ENCODE data around the gene GPM6B. TPM values are rescaled to one million over a fixed set of nuclear protein-coding genes. Genes with fewer than 3 reads are reported as not detected.

The GPM6B gene
- total and polyA plus RNA-seq, 2 donors from 2014 or later, result 6.3 to 16.0 TPM

GRCh38 chrX:13778916-13779315 is 38.0 kb downstream of the GPM6B start:
- no peak overlapping the region for H3K9ac ChIP-seq (ENCODE audit: low read length in 3 of 3)
- TF ChIP-seq CTCF (IDR thresholded peaks at IDR 0.05; ENCODE audit: borderline replicate concordance, extremely low read depth, insufficient read depth), result no peak
- intact Hi-C loops (cut with DNase I), result no loop called here
- no peak for DNase-seq
- H3K36me3 ChIP-seq (ENCODE audit: control insufficient read depth in 2 of 3, insufficient read depth in 3 of 3, low read length in 3 of 3), result peaks cover 0 to 6% (median 5%) of the 10 kb centered on the region in 3 donors
- no peak overlapping the region for H3K27ac ChIP-seq (ENCODE audit: low read depth in 2 of 2, low read length in 2 of 2)
- no peaks in the 10 kb centered on the region for H3K27me3 ChIP-seq (ENCODE audit: control insufficient read depth, insufficient read depth, low read length)
- peak; percentile 51 for FAIRE-seq
- no peak overlapping the region for H3K4me3 ChIP-seq (ENCODE audit: low read length in 3 of 3)
- no peaks in the 10 kb centered on the region for H3K9me3 ChIP-seq (ENCODE audit: control insufficient read depth in 2 of 3, insufficient read depth in 1 of 3, low read length in 3 of 3)
- no peaks in the 10 kb centered on the region for H3K4me1 ChIP-seq (ENCODE audit: control insufficient read depth in 2 of 3, insufficient read depth in 2 of 3, low read depth in 1 of 3, low read length in 3 of 3)

- H3K27me3 ChIP-seq (ENCODE audit: control insufficient read depth, insufficient read depth, low read length), result no peaks in the 10 kb centered on the region
- no peak overlapping the region for H3K4me3 ChIP-seq (ENCODE audit: low read length in 3 of 3)
- DNase-seq (no peak), FAIRE-seq (no peak)
- H3K27ac ChIP-seq (ENCODE audit: low read depth in 2 of 2, low read length in 2 of 2), result no peak overlapping the region
- peaks cover 0 to 11% (median 5%) of the 10 kb centered on the region in 3 donors for H3K36me3 ChIP-seq (ENCODE audit: control insufficient read depth in 2 of 3, insufficient read depth in 3 of 3, low read length in 3 of 3)
- H3K4me1 ChIP-seq (ENCODE audit: control insufficient read depth in 2 of 3, insufficient read depth in 2 of 3, low read depth in 1 of 3, low read length in 3 of 3), result no peaks in the 10 kb centered on the region
- H3K9ac ChIP-seq (ENCODE audit: low read length in 3 of 3), result no peak overlapping the region
- no peak for TF ChIP-seq CTCF (IDR thresholded peaks at IDR 0.05; ENCODE audit: borderline replicate concordance, extremely low read depth, insufficient read depth)
- no peaks in the 10 kb centered on the region for H3K9me3 ChIP-seq (ENCODE audit: control insufficient read depth in 2 of 3, insufficient read depth in 1 of 3, low read length in 3 of 3)
- intact Hi-C loops (cut with DNase I), result no loop called here
Measured at GRCh38 chrX:13776387-13776786, 40.5 kb downstream of the GPM6B start.

- H3K4me3 ChIP-seq (ENCODE audit: low read length in 3 of 3), result no peak overlapping the region
- H3K9ac ChIP-seq (ENCODE audit: low read length in 3 of 3), result no peak overlapping the region
- no peak for TF ChIP-seq CTCF (IDR thresholded peaks at IDR 0.05; ENCODE audit: borderline replicate concordance, extremely low read depth, insufficient read depth)
- no peak overlapping the region for H3K27ac ChIP-seq (ENCODE audit: low read depth in 2 of 2, low read length in 2 of 2)
- no peaks in the 10 kb centered on the region for H3K27me3 ChIP-seq (ENCODE audit: control insufficient read depth, insufficient read depth, low read length)
- H3K4me1 ChIP-seq (ENCODE audit: control insufficient read depth in 2 of 3, insufficient read depth in 2 of 3, low read depth in 1 of 3, low read length in 3 of 3), result no peaks in the 10 kb centered on the region
- peaks cover 0 to 11% (median 5%) of the 10 kb centered on the region in 3 donors for H3K36me3 ChIP-seq (ENCODE audit: control insufficient read depth in 2 of 3, insufficient read depth in 3 of 3, low read length in 3 of 3)
- no peaks in the 10 kb centered on the region for H3K9me3 ChIP-seq (ENCODE audit: control insufficient read depth in 2 of 3, insufficient read depth in 1 of 3, low read length in 3 of 3)
- FAIRE-seq (no peak), DNase-seq (no peak)
- intact Hi-C loops (cut with DNase I), result no loop called here
Measured at GRCh38 chrX:13775837-13776236, 41.1 kb downstream of the GPM6B start.

GRCh38 chrX:13774696-13775095 is 42.2 kb downstream of the GPM6B start:
- Histone ChIP-seq H3K4me3 (ENCODE audit: low read length in 3 of 3) (no peak overlapping the region), H3K9ac (ENCODE audit: low read length in 3 of 3) (no peak overlapping the region), H3K9me3 (ENCODE audit: control insufficient read depth in 2 of 3, insufficient read depth in 1 of 3, low read length in 3 of 3) (no peaks in the 10 kb centered on the region), H3K27me3 (ENCODE audit: control insufficient read depth, insufficient read depth, low read length) (no peaks in the 10 kb centered on the region), H3K36me3 (ENCODE audit: control insufficient read depth in 2 of 3, insufficient read depth in 3 of 3, low read length in 3 of 3) (peaks cover 5 to 11% (median 5%) of the 10 kb centered on the region in 3 donors), H3K27ac (ENCODE audit: low read depth in 2 of 2, low read length in 2 of 2) (no peak overlapping the region), H3K4me1 (ENCODE audit: control insufficient read depth in 2 of 3, insufficient read depth in 2 of 3, low read depth in 1 of 3, low read length in 3 of 3) (no peaks in the 10 kb centered on the region)
- intact Hi-C loops (cut with DNase I), result no loop called here
- DNase-seq, result no peak
- FAIRE-seq, result no peak
- TF ChIP-seq CTCF (IDR thresholded peaks at IDR 0.05; ENCODE audit: borderline replicate concordance, extremely low read depth, insufficient read depth), result no peak
